ENCODE data around the gene PEX11A. TPM values are rescaled to one million over a fixed set of nuclear protein-coding genes. Genes with fewer than 3 reads are reported as not detected.

PEX11A gene
- total RNA-seq, 1 experiment from 2014 or later = 6.2 TPM

DNA sequence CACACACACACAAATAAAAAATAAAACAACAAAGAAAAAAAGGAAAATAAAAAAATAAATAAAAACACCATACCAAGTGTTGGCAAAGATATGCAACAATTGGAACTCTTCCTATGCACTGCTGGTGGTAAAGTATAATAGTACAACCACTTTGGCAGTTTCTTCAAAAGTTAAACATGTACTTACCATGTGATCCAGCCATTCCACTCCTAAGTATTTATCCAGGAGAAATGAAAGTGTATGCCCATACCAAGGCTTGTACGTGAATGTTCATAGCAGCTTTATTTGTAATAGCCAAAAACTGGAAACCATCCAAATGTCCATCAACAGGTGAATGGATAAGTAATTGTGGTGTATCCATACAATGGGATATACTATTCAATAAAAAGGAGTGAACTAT lies 17.0 kb upstream of the PEX11A start:
- ChIA-PET POLR2A (interaction anchor here (0.6 kb wide), 1 partner anchor 27 kb away, joined by 3 read pairs; no protein-coding TSS in a partner anchor), CTCF (no interaction called here)
- in situ Hi-C loops (cut with HindIII; ENCODE audit: low pct_unique_long_range_greater_than_20kb, low sequenced_read_pairs) = no loop called here
- DNase-seq (ENCODE audit: low read depth, low spot score) (no peak), ATAC-seq (no peak)
- Histone ChIP-seq H3K27ac (ENCODE audit: low read length) (no peak overlapping the region), H3K4me1 (ENCODE audit: control insufficient read depth, insufficient read depth, low read length) (no peaks in the 10 kb centered on the region), H3K27me3 (ENCODE audit: control insufficient read depth, insufficient read depth, low read length) (no peaks in the 10 kb centered on the region; the same call in 1 of the 2 replicates), H3K36me3 (ENCODE audit: control insufficient read depth, insufficient read depth, low read length) (no peaks in the 10 kb centered on the region), H3K4me3 (ENCODE audit: low read depth in 2 of 2, low read length in 2 of 2) (no peak overlapping the region), H3K9me3 (ENCODE audit: control insufficient read depth, insufficient read depth, low read depth, low read length) (no peaks in the 10 kb centered on the region)
- no TSS peak for BruUV-seq (replicated peaks)
- intact Hi-C loops (cut with micrococcal nuclease; ENCODE audit: unreplicated experiment) = no loop called here
- TF ChIP-seq SIN3A (IDR thresholded peaks at IDR 0.05; ENCODE audit: borderline replicate concordance, insufficient read depth, low read depth, low read length) = no peak
- TF ChIP-seq TCF7L2 (IDR thresholded peaks at IDR 0.05; ENCODE audit: low read depth, low read length) = no peak
- no peak for TF ChIP-seq POLR2AphosphoS5 (IDR thresholded peaks at IDR 0.05; ENCODE audit: low read depth, low read length)
- TF ChIP-seq, protein P1, sequence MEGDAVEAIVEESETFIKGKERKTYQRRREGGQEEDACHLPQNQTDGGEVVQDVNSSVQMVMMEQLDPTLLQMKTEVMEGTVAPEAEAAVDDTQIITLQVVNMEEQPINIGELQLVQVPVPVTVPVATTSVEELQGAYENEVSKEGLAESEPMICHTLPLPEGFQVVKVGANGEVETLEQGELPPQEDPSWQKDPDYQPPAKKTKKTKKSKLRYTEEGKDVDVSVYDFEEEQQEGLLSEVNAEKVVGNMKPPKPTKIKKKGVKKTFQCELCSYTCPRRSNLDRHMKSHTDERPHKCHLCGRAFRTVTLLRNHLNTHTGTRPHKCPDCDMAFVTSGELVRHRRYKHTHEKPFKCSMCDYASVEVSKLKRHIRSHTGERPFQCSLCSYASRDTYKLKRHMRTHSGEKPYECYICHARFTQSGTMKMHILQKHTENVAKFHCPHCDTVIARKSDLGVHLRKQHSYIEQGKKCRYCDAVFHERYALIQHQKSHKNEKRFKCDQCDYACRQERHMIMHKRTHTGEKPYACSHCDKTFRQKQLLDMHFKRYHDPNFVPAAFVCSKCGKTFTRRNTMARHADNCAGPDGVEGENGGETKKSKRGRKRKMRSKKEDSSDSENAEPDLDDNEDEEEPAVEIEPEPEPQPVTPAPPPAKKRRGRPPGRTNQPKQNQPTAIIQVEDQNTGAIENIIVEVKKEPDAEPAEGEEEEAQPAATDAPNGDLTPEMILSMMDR (IDR thresholded peaks at IDR 0.05) = no peak
- TF ChIP-seq, protein P2, sequence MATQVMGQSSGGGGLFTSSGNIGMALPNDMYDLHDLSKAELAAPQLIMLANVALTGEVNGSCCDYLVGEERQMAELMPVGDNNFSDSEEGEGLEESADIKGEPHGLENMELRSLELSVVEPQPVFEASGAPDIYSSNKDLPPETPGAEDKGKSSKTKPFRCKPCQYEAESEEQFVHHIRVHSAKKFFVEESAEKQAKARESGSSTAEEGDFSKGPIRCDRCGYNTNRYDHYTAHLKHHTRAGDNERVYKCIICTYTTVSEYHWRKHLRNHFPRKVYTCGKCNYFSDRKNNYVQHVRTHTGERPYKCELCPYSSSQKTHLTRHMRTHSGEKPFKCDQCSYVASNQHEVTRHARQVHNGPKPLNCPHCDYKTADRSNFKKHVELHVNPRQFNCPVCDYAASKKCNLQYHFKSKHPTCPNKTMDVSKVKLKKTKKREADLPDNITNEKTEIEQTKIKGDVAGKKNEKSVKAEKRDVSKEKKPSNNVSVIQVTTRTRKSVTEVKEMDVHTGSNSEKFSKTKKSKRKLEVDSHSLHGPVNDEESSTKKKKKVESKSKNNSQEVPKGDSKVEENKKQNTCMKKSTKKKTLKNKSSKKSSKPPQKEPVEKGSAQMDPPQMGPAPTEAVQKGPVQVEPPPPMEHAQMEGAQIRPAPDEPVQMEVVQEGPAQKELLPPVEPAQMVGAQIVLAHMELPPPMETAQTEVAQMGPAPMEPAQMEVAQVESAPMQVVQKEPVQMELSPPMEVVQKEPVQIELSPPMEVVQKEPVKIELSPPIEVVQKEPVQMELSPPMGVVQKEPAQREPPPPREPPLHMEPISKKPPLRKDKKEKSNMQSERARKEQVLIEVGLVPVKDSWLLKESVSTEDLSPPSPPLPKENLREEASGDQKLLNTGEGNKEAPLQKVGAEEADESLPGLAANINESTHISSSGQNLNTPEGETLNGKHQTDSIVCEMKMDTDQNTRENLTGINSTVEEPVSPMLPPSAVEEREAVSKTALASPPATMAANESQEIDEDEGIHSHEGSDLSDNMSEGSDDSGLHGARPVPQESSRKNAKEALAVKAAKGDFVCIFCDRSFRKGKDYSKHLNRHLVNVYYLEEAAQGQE (IDR thresholded peaks at IDR 0.05; ENCODE audit: insufficient read depth in 1 of 2, low read depth in 2 of 2, low read length in 1 of 2) = no peak

DNA sequence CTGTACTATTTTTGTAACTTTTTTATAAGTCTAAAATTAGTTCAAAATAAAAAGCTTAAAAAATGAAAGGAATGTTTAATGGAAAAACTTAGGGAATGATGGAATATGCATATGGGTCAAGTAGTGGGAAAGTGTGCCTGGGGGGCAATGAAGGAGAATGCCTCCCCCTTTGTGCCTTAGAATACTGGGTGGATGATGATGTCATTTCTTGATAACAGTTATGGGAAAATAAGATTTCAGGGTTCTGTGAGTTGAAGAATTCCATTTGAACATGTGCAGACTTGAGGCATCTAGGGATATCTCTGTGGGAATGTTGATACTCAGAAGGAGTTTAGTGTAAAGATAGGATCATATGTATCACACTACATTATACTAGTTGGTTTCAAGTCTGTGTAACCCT lies 13.9 kb upstream of the PEX11A start:
- TF ChIP-seq, protein P1 (IDR thresholded peaks at IDR 0.05) = no peak
- TF ChIP-seq TCF7L2 (IDR thresholded peaks at IDR 0.05; ENCODE audit: low read depth, low read length) (no peak), SIN3A (IDR thresholded peaks at IDR 0.05; ENCODE audit: borderline replicate concordance, insufficient read depth, low read depth, low read length) (no peak), POLR2AphosphoS5 (IDR thresholded peaks at IDR 0.05; ENCODE audit: low read depth, low read length) (no peak)
- TF ChIP-seq, protein P2 (IDR thresholded peaks at IDR 0.05; ENCODE audit: insufficient read depth in 1 of 2, low read depth in 2 of 2, low read length in 1 of 2) = no peak
- ChIA-PET CTCF (no interaction called here), POLR2A (interaction anchor here (0.6 to 0.7 kb wide), 2 partner anchors 31 to 43 kb away, joined by 5 to 6 read pairs; no protein-coding TSS in a partner anchor)
- in situ Hi-C loops (cut with HindIII; ENCODE audit: low pct_unique_long_range_greater_than_20kb, low sequenced_read_pairs) = no loop called here
- H3K36me3 ChIP-seq (ENCODE audit: control insufficient read depth, insufficient read depth, low read length) = no peaks in the 10 kb centered on the region
- no peaks in the 10 kb centered on the region for H3K4me1 ChIP-seq (ENCODE audit: control insufficient read depth, insufficient read depth, low read length)
- DNase-seq (ENCODE audit: low read depth, low spot score) = no peak
- no TSS peak for BruUV-seq (replicated peaks)
- no peak for ATAC-seq
- no peak overlapping the region for H3K27ac ChIP-seq (ENCODE audit: low read length)
- intact Hi-C loops (cut with micrococcal nuclease; ENCODE audit: unreplicated experiment) = no loop called here
- no peak overlapping the region for H3K4me3 ChIP-seq (ENCODE audit: low read depth in 2 of 2, low read length in 2 of 2)
- H3K27me3 ChIP-seq (ENCODE audit: control insufficient read depth, insufficient read depth, low read length) = no peaks in the 10 kb centered on the region; the same call in 1 of the 2 replicates
- no peaks in the 10 kb centered on the region for H3K9me3 ChIP-seq (ENCODE audit: control insufficient read depth, insufficient read depth, low read depth, low read length)

Measured in Panc1 (cell line).